Breast epithelium (tissue), 4 donors: ENCODE measurements around the gene ACBD4. TPM values are rescaled to one million over a fixed set of nuclear protein-coding genes. Genes with fewer than 3 reads are reported as not detected.

Experiments used
- DNase-seq, 2 donors: peaks; one replicate each; pipeline ENCODE4 v3.0.0-alpha.2; 2019; ENCODE audit warnings: low spot score in 2 of 2
- H3K27ac ChIP-seq, 2 donors: fragments of 200-600 bp; sonication (generic) in 1 of 2; one replicate each; pipeline ENCODE4 v1.5.1; 2016 to 2019; ENCODE audit warnings: mild to moderate bottlenecking in 1 of 2
- H3K27me3 ChIP-seq, 2 donors: fragments of 200-600 bp; sonication (generic) in 1 of 2; one replicate each; pipeline versions ENCODE4 v1.5.1 to v1.6.0; 2017 to 2019; ENCODE audit warnings: control low read depth in 1 of 2, mild to moderate bottlenecking in 1 of 2
- H3K36me3 ChIP-seq: fragments of 200-600 bp; one replicate; pipeline ENCODE4 v1.5.1; 2019
- H3K4me1 ChIP-seq, 2 donors: fragments of 200-600 bp; sonication (generic); one replicate each; pipeline ENCODE4 v1.5.1; 2016 to 2019; ENCODE audit warnings: control low read depth in 1 of 2
- H3K4me3 ChIP-seq, 3 donors: fragments of 200-600 bp; sonication (generic); 1 replicate in 2 of 3; 2 replicates in 1 of 3; pipeline ENCODE4 v1.5.1; 2016 to 2019; ENCODE audit warnings: mild to moderate bottlenecking in 3 of 3, moderate library complexity in 2 of 3
- H3K9me3 ChIP-seq, 2 donors: fragments of 200-600 bp; sonication (generic) in 1 of 2; one replicate each; pipeline ENCODE4 v1.5.1; 2016 to 2019; ENCODE audit warnings: control low read depth in 1 of 2
- CTCF ChIP-seq, 3 donors: fragments of 450-650 bp; IDR thresholded peaks; one replicate each; pipeline ENCODE4 v1.5.1; 2016 to 2017; ENCODE audit warnings: antibody characterized with exemption in 3 of 3, mild to moderate bottlenecking in 3 of 3, moderate library complexity in 3 of 3
- POLR2A ChIP-seq: fragments of 450-650 bp; IDR thresholded peaks from one replicate; pipeline ENCODE4 v1.6.1; 2016; ENCODE audit warnings: antibody characterized with exemption, mild to moderate bottlenecking, moderate library complexity
- POLR2AphosphoS5 ChIP-seq, 3 donors: sonication (generic); formaldehyde crosslinking; IDR thresholded peaks; one replicate each; pipeline ENCODE4 v1.6.1; 2017; ENCODE audit warnings: antibody characterized with exemption in 3 of 3
- intact Hi-C: fragments of 100-400 bp; cut with DNase I; formaldehyde crosslinking; loops from one replicate; pipeline ENCODE4 v1.15.1; 2023; ENCODE audit warnings: low total_unique reads
- total RNA-seq, 3 donors: library from RNA; depleted of rRNA; stranded (reverse); fragments of >200 nt; gene quantifications; one replicate each; pipeline ENCODE4 v1.1.0, GENCODE V29; 2016

ACBD4 gene
- total RNA-seq, 3 donors from 2014 or later, result 13.8 to 28.8 (median 15.7) TPM

GRCh38 chr17:45171338-45172231 is 36.1 kb downstream of the ACBD4 start:
- no peaks in the 10 kb centered on the region for H3K9me3 ChIP-seq
- peaks cover 8 to 14% of the 10 kb centered on the region in 2 donors for H3K4me1 ChIP-seq
- H3K27me3 ChIP-seq, result no peaks in the 10 kb centered on the region
- peak; percentile 76 to 83 for DNase-seq
- H3K36me3 ChIP-seq, result no peaks in the 10 kb centered on the region
- intact Hi-C loops, result no loop called here
- TF ChIP-seq POLR2AphosphoS5 (IDR thresholded peaks at IDR 0.05) (no peak), POLR2A (peak; percentile 17)
- peak overlapping the region; percentile 96 to 97 for H3K27ac ChIP-seq
- H3K4me3 ChIP-seq, result peak overlapping the region; percentile 30 to 63 (median 49)

- no peaks in the 10 kb centered on the region for H3K27me3 ChIP-seq
- H3K9me3 ChIP-seq, result no peaks in the 10 kb centered on the region
- H3K36me3 ChIP-seq, result no peaks in the 10 kb centered on the region
- H3K4me1 ChIP-seq, result peaks cover 8 to 14% of the 10 kb centered on the region in 2 donors
- DNase-seq, result no peak
- TF ChIP-seq POLR2A (no peak), POLR2AphosphoS5 (IDR thresholded peaks at IDR 0.05) (no peak), CTCF (IDR thresholded peaks at IDR 0.05) (no peak)
- H3K4me3 ChIP-seq, result peak overlapping the region; percentile 30 to 63 (median 49)
- peak overlapping the region; percentile 96 to 97 for H3K27ac ChIP-seq
- intact Hi-C loops, result no loop called here
These were observed 36.7 kb downstream of the ACBD4 start for GRCh38 chr17:45172232-45172540.

- Histone ChIP-seq H3K36me3 (no peaks in the 10 kb centered on the region), H3K4me3 (peak overlapping the region; percentile 30 to 63 (median 49)), H3K4me1 (peaks cover 8 to 14% of the 10 kb centered on the region in 2 donors), H3K27ac (peak overlapping the region; percentile 96 to 97), H3K9me3 (no peaks in the 10 kb centered on the region), H3K27me3 (no peaks in the 10 kb centered on the region)
- intact Hi-C loops, result no loop called here
- no peak for TF ChIP-seq POLR2AphosphoS5 (IDR thresholded peaks at IDR 0.05)
- TF ChIP-seq CTCF (IDR thresholded peaks at IDR 0.05), result no peak
- no peak for TF ChIP-seq POLR2A
- peak; percentile 66 to 79 for DNase-seq
These were observed 37.2 kb downstream of the ACBD4 start for GRCh38 chr17:45172541-45173286.

GRCh38 chr17:45175759-45176115 is 40.2 kb downstream of the ACBD4 start:
- H3K27ac ChIP-seq, result peak overlapping the region; percentile 74 to 78
- peaks cover 8 to 14% of the 10 kb centered on the region in 2 donors for H3K4me1 ChIP-seq
- intact Hi-C loops, result no loop called here

GRCh38 chr17:45177563-45177962 is 42.1 kb downstream of the ACBD4 start:
- H3K4me1 ChIP-seq, result no peaks in the 10 kb centered on the region
- no peaks in the 10 kb centered on the region for H3K27me3 ChIP-seq
- H3K27ac ChIP-seq, result no peak overlapping the region
- intact Hi-C loops, result no loop called here
- TF ChIP-seq POLR2AphosphoS5 (IDR thresholded peaks at IDR 0.05), result no peak
- TF ChIP-seq CTCF (IDR thresholded peaks at IDR 0.05), result no peak
- TF ChIP-seq POLR2A, result no peak
- H3K9me3 ChIP-seq, result no peaks in the 10 kb centered on the region
- no peaks in the 10 kb centered on the region for H3K36me3 ChIP-seq
- DNase-seq, result no peak
- H3K4me3 ChIP-seq, result no peak overlapping the region

More at GRCh38 chr17:45175759-45176115, 40.2 kb downstream of the ACBD4 start:
- no peak for TF ChIP-seq CTCF (IDR thresholded peaks at IDR 0.05)
- TF ChIP-seq POLR2A, result no peak
- no peak for TF ChIP-seq POLR2AphosphoS5 (IDR thresholded peaks at IDR 0.05)
- no peaks in the 10 kb centered on the region for H3K27me3 ChIP-seq
- no peak overlapping the region for H3K4me3 ChIP-seq
- H3K36me3 ChIP-seq, result no peaks in the 10 kb centered on the region
- no peaks in the 10 kb centered on the region for H3K9me3 ChIP-seq
- no peak for DNase-seq
